SK-N-SH treated with all-trans-retinoic acid at 6 μM for 48 hours (cell line): ENCODE results near the gene FOXN3.

Experiments
- ARNTL ChIP-seq: fragments of 450-650 bp; formaldehyde crosslinking; IDR thresholded peaks from 2 replicates; pipeline ENCODE4 v1.5.0; 2020; ENCODE audit warnings: low read depth, mild to moderate bottlenecking, moderate library complexity, borderline replicate concordance
- TF ChIP-seq, protein P1 (sequence below): fragments of 250-450 bp; sonication (Bioruptor Pico); IDR thresholded peaks from 2 replicates; pipeline ENCODE4 v1.5.1; 2020; ENCODE audit warnings: low read depth, mild to moderate bottlenecking, moderate library complexity
- TF ChIP-seq, protein P2 (sequence below): fragments of 250-450 bp; sonication (Bioruptor Pico); IDR thresholded peaks from 2 replicates; pipeline ENCODE4 v1.8.0; 2020; ENCODE audit warnings: mild to moderate bottlenecking, moderate library complexity, borderline replicate concordance

DNA sequence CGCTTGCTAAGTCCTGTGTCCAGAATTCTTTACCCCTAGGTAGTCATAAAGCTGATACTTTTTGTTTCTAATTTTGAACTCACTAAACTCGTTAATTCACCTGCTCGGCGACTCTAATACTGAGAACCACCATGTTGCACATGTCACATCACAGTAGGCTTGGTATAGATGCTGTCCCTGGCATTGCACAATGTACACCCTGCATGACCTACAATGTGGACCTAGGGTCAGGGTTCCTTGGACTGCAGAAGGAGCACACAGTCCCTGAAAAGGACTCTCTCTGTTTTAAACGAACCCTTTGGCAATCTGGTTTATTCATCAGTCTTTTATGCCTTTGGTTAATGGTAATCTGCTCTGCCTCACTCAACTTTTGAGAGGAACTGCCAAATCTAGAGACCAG lies 272.4 kb downstream of the FOXN3 start:
- TF ChIP-seq, protein P1, sequence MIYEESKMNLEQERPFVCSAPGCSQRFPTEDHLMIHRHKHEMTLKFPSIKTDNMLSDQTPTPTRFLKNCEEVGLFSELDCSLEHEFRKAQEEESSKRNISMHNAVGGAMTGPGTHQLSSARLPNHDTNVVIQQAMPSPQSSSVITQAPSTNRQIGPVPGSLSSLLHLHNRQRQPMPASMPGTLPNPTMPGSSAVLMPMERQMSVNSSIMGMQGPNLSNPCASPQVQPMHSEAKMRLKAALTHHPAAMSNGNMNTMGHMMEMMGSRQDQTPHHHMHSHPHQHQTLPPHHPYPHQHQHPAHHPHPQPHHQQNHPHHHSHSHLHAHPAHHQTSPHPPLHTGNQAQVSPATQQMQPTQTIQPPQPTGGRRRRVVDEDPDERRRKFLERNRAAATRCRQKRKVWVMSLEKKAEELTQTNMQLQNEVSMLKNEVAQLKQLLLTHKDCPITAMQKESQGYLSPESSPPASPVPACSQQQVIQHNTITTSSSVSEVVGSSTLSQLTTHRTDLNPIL (CRISPR knock-in tag): no peak
- TF ChIP-seq ARNTL (CRISPR knock-in tag): no peak
- TF ChIP-seq, protein P2, sequence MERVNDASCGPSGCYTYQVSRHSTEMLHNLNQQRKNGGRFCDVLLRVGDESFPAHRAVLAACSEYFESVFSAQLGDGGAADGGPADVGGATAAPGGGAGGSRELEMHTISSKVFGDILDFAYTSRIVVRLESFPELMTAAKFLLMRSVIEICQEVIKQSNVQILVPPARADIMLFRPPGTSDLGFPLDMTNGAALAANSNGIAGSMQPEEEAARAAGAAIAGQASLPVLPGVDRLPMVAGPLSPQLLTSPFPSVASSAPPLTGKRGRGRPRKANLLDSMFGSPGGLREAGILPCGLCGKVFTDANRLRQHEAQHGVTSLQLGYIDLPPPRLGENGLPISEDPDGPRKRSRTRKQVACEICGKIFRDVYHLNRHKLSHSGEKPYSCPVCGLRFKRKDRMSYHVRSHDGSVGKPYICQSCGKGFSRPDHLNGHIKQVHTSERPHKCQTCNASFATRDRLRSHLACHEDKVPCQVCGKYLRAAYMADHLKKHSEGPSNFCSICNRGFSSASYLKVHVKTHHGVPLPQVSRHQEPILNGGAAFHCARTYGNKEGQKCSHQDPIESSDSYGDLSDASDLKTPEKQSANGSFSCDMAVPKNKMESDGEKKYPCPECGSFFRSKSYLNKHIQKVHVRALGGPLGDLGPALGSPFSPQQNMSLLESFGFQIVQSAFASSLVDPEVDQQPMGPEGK: no peak
